ENCODE measurements around the gene AXL.
A peak's percentile ranks its signal among the peaks of the same experiment; 100 is the strongest.
"Not testable (repeated sequence)": the region's sequence is repeated elsewhere in the genome, so short reads cannot be mapped to it uniquely, and the experiment has no call there.

Gene AXL

GRCh38 chr19:41198559-41198958 lies 20.5 kb upstream of the AXL start:
- DNase-seq (ENCODE audit: low read depth) = no peak
- H3K4me3 ChIP-seq (ENCODE audit: low read depth, low read length) = no peak overlapping the region
- TF ChIP-seq, protein P1, sequence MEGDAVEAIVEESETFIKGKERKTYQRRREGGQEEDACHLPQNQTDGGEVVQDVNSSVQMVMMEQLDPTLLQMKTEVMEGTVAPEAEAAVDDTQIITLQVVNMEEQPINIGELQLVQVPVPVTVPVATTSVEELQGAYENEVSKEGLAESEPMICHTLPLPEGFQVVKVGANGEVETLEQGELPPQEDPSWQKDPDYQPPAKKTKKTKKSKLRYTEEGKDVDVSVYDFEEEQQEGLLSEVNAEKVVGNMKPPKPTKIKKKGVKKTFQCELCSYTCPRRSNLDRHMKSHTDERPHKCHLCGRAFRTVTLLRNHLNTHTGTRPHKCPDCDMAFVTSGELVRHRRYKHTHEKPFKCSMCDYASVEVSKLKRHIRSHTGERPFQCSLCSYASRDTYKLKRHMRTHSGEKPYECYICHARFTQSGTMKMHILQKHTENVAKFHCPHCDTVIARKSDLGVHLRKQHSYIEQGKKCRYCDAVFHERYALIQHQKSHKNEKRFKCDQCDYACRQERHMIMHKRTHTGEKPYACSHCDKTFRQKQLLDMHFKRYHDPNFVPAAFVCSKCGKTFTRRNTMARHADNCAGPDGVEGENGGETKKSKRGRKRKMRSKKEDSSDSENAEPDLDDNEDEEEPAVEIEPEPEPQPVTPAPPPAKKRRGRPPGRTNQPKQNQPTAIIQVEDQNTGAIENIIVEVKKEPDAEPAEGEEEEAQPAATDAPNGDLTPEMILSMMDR (IDR thresholded peaks at IDR 0.05; ENCODE audit: insufficient read depth, low read depth, low read length, missing control alignments) = no peak

DNA sequence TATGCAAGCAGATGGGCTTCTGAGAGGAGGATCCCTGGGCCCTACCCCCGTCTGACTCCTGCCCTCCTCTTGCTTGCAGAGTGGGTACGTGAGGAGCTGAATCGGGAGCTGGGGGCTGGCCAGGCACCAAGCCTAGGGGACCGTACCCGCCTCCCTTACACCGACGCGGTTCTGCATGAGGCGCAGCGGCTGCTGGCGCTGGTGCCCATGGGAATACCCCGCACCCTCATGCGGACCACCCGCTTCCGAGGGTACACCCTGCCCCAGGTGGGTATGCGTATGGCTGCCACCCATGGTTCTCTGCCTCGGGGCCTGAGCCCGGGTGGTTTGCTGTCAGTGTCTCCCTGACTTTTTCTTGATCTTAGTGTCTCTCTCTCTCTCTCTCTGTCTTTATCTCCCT lies 15.7 kb upstream of the AXL start:
- H3K4me3 ChIP-seq (ENCODE audit: low read depth, low read length) = no peak overlapping the region
- no peak for DNase-seq (ENCODE audit: low read depth)
- TF ChIP-seq, protein P1 (IDR thresholded peaks at IDR 0.05; ENCODE audit: insufficient read depth, low read depth, low read length, missing control alignments) = no peak

- not testable (repeated sequence) for H3K4me3 ChIP-seq (ENCODE audit: low read depth, low read length)
- TF ChIP-seq, protein P1 (IDR thresholded peaks at IDR 0.05; ENCODE audit: insufficient read depth, low read depth, low read length, missing control alignments) = peak; percentile 89
- DNase-seq (ENCODE audit: low read depth) = peak; percentile 87
These were observed 14.7 kb upstream of the AXL start for GRCh38 chr19:41204338-41204737.

DNA sequence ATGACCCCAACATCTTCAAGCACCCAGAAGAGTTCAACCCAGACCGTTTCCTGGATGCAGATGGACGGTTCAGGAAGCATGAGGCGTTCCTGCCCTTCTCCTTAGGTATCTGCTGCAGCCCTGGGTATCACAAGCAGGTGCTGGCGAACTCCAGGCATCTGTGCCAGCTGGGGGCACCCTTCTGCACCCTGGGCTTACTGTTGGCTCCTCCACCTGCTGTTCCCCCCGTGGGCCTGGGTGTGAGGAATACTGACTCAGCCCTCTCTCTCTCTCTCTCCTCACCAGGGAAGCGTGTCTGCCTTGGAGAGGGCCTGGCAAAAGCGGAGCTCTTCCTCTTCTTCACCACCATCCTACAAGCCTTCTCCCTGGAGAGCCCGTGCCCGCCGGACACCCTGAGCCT lies 13.0 kb upstream of the AXL start:
- TF ChIP-seq, protein P1 (IDR thresholded peaks at IDR 0.05; ENCODE audit: insufficient read depth, low read depth, low read length, missing control alignments) = no peak
- DNase-seq (ENCODE audit: low read depth) = no peak
- no peak overlapping the region for H3K4me3 ChIP-seq (ENCODE audit: low read depth, low read length)

GRCh38 chr19:41206456-41206855 lies 12.6 kb upstream of the AXL start:
- no peak overlapping the region for H3K4me3 ChIP-seq (ENCODE audit: low read depth, low read length)
- DNase-seq (ENCODE audit: low read depth) = no peak
- TF ChIP-seq, protein P1 (IDR thresholded peaks at IDR 0.05; ENCODE audit: insufficient read depth, low read depth, low read length, missing control alignments) = no peak

- TF ChIP-seq, protein P1 (IDR thresholded peaks at IDR 0.05; ENCODE audit: insufficient read depth, low read depth, low read length, missing control alignments) = no peak
- DNase-seq (ENCODE audit: low read depth) = no peak
- H3K4me3 ChIP-seq (ENCODE audit: low read depth, low read length) = no peak overlapping the region
These were observed 11.9 kb upstream of the AXL start for GRCh38 chr19:41206926-41207750.

DNA sequence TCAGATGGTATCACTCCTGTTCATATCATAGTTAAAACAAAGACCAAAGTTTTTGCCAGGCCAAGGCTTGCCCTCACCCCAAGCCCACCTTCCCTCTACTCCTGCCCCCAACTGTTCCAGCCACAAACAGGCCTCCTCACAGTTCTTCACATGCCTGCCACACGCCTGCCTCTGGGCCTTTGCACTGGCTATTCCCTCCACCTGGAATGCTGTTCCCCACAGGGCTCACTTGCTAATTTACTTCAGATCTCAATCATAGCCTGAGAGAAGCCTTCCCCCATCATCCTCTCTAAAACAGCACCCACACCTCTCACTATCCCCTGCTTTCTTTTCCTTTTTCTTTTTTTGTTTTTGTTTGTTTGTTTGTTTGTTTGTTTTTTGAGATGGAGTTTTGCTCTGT lies 4.9 kb upstream of the AXL start:
- no peak for DNase-seq (ENCODE audit: low read depth)
- H3K4me3 ChIP-seq (ENCODE audit: low read depth, low read length) = no peak overlapping the region
- TF ChIP-seq, protein P1 (IDR thresholded peaks at IDR 0.05; ENCODE audit: insufficient read depth, low read depth, low read length, missing control alignments) = no peak
